GM23338 (cell line): ENCODE data around the gene MSL1. TPM values are rescaled to one million over a fixed set of nuclear protein-coding genes. Genes with fewer than 3 reads are reported as not detected.
A peak's percentile ranks its signal among the peaks of the same experiment; 100 is the strongest.

Experiments used
- ATAC-seq: fragments of 200-7000 bp; cut with Tn5 transposase; 3 replicates; pipeline ENCODE4 v1.9.1; 2020
- DNase-seq: peaks from one replicate; pipeline ENCODE4 v3.0.0-alpha.2; 2015; ENCODE audit warnings: low spot score
- H2AFZ ChIP-seq: fragments of 200-600 bp; sonication (generic); 2 replicates; pipeline ENCODE4 v1.8.0; 2016; ENCODE audit warnings: antibody characterized with exemption, mild to moderate bottlenecking, moderate library complexity
- H3F3A ChIP-seq: fragments of 200-600 bp; sonication (generic); replicated peaks from 2 replicates; pipeline ENCODE4 v1.8.0; 2017; ENCODE audit warnings: antibody characterized with exemption, mixed run types, low read depth
- H3K27ac ChIP-seq: fragments of 200-600 bp; sonication (generic); 2 replicates; pipeline ENCODE4 v1.6.1; 2016; ENCODE audit warnings: low read depth
- H3K27me3 ChIP-seq: fragments of 200-600 bp; sonication (generic); 2 replicates; pipeline ENCODE4 v1.8.0; 2016; ENCODE audit warnings: mild to moderate bottlenecking, mixed run types, moderate library complexity; ENCODE audit not compliant: insufficient read depth
- H3K36me3 ChIP-seq: fragments of 200-600 bp; sonication (generic); 2 replicates; pipeline ENCODE4 v1.8.0; 2016; ENCODE audit warnings: mild to moderate bottlenecking; ENCODE audit not compliant: insufficient read depth
- H3K4me1 ChIP-seq: fragments of 200-600 bp; sonication (generic); 2 replicates; pipeline ENCODE4 v1.8.0; 2016; ENCODE audit warnings: mild to moderate bottlenecking, moderate library complexity; ENCODE audit not compliant: insufficient read depth
- H3K4me2 ChIP-seq: fragments of 200-600 bp; sonication (generic); 2 replicates; pipeline ENCODE4 v1.7.1; 2017; ENCODE audit warnings: mixed run types
- H3K4me3 ChIP-seq: fragments of 200-600 bp; sonication (generic); 2 replicates; pipeline ENCODE4 v1.6.1; 2016; ENCODE audit warnings: mixed run types
- H3K79me2 ChIP-seq: fragments of 200-600 bp; sonication (generic); replicated peaks from 2 replicates; pipeline ENCODE4 v1.8.0; 2017; ENCODE audit warnings: mild to moderate bottlenecking; ENCODE audit not compliant: insufficient read depth
- H3K9me2 ChIP-seq: fragments of 200-600 bp; sonication (generic); 2 replicates; pipeline ENCODE4 v1.8.0; 2017; ENCODE audit not compliant: insufficient read depth
- H4K20me1 ChIP-seq: fragments of 200-600 bp; sonication (generic); replicated peaks from 2 replicates; pipeline ENCODE4 v1.8.0; 2017; ENCODE audit warnings: mild to moderate bottlenecking; ENCODE audit not compliant: insufficient read depth
- H3K27ac Mint-ChIP-seq: 2 replicates; pipeline ENCODE4 v1.8.0; 2020; ENCODE audit warnings: inconsistent platforms, mild to moderate bottlenecking, moderate library complexity, mixed read lengths
- H3K27me3 Mint-ChIP-seq: 3 replicates; pipeline ENCODE4 v1.8.0; 2022; ENCODE audit warnings: low read depth, mild to moderate bottlenecking, moderate library complexity, mixed read lengths, inconsistent platforms; ENCODE audit not compliant: insufficient read depth, poor library complexity
- H3K36me3 Mint-ChIP-seq: 3 replicates; pipeline ENCODE4 v1.8.0; 2021; ENCODE audit warnings: low read depth, mild to moderate bottlenecking, inconsistent platforms, moderate library complexity, mixed read lengths
- H3K4me1 Mint-ChIP-seq: 3 replicates; pipeline ENCODE4 v1.8.0; 2020; ENCODE audit warnings: mild to moderate bottlenecking, inconsistent platforms, mixed read lengths
- H3K4me3 Mint-ChIP-seq: 3 replicates; pipeline ENCODE4 v1.8.0; 2021; ENCODE audit warnings: moderate library complexity, mild to moderate bottlenecking, inconsistent platforms, mixed read lengths
- H3K9me3 Mint-ChIP-seq: 3 replicates; pipeline ENCODE4 v1.8.0; 2020; ENCODE audit warnings: moderate library complexity, mild to moderate bottlenecking, inconsistent platforms, mixed read lengths
- CREB1 ChIP-seq: fragments of 250-450 bp; sonication (Bioruptor Pico); IDR thresholded peaks from 2 replicates; pipeline ENCODE4 v1.5.0; 2020; ENCODE audit warnings: low read depth, mild to moderate bottlenecking, moderate library complexity
- POLR2AphosphoS5 ChIP-seq: IDR thresholded peaks from 2 replicates; pipeline ENCODE4 v1.6.1; 2016; ENCODE audit warnings: antibody characterized with exemption, low read depth
- ZNF114 ChIP-seq: fragments of 250-450 bp; sonication (Bioruptor Pico); IDR thresholded peaks from 2 replicates; pipeline ENCODE4 v1.5.0; 2020; ENCODE audit warnings: mild to moderate bottlenecking, moderate library complexity
- polyA plus RNA-seq: library from polyadenylated mRNA; unstranded; fragments of >200 nt; fragmentation: Nextera tagmentation; extraction: Ambion mirVana; gene quantifications from 2 replicates; pipeline ENCODE4 v1.2.1, GENCODE V29; 2016
- total RNA-seq: library from RNA; depleted of rRNA; stranded (reverse); fragments of >200 nt; shearing (Covaris generic); gene quantifications from 2 replicates; pipeline ENCODE4 v1.2.3, GENCODE V29; 2014
- TF ChIP-seq, protein P1 (sequence below): fragments of 250-450 bp; sonication (Bioruptor Pico); IDR thresholded peaks from 2 replicates; pipeline ENCODE4 v1.5.0; 2020; ENCODE audit warnings: mild to moderate bottlenecking, moderate library complexity
- TF ChIP-seq, protein P2 (sequence below): IDR thresholded peaks from one replicate; pipeline ENCODE4 v1.6.1; 2018; ENCODE audit warnings: antibody characterized with exemption; ENCODE audit not compliant: unreplicated experiment

Gene MSL1
- total and polyA plus RNA-seq, 2 experiments from 2014 or later = 16.2 to 56.5 TPM

DNA sequence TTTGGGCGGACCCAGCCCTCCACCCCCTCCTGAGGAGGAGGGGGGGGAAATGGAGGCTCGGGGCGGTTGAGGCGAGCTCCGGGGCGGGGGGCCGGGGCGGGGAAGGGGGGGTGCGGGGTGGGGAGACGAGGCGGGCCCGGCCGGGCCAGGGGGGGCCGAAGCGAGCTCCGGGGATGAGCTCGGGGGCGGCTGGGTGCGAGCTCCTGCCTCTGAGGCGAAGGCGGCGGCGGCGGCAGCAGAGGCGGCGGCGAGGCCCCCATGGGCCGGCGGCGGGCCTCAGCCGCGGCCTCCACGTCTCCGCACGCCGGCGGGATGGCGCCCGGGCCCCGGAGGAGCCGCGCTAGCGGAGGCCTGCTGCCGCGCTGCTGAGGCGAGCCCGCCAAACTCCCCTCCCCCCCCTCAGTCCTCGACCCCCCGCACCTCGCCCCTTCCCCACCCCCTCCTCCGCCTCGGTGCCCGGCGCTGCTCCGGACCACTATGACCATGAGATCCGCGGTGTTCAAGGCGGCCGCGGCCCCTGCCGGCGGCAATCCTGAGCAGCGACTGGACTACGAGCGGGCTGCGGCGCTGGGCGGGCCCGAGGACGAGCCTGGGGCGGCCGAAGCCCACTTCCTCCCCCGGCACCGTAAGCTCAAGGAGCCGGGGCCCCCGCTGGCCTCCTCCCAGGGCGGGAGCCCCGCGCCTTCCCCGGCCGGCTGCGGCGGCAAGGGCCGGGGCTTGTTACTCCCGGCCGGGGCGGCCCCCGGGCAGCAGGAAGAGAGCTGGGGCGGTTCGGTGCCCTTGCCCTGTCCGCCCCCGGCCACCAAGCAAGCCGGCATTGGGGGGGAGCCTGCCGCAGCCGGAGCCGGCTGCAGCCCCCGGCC lies 596 bp downstream of the MSL1 start:
- Histone ChIP-seq H3K27me3 (no peaks in the 10 kb centered on the region), H3K4me1 (peaks cover 22% of the 10 kb centered on the region), H3K9me2 (no peaks in the 10 kb centered on the region), H4K20me1 (peaks cover 29% of the 10 kb centered on the region), H3K4me3 (peak overlapping the region; percentile 98), H2AFZ (no peak overlapping the region), H3F3A (peaks cover 29% of the 10 kb centered on the region), H3K36me3 (peaks cover 15% of the 10 kb centered on the region), H3K27ac (peak overlapping the region; percentile 97), H3K79me2 (peaks cover 70% of the 10 kb centered on the region), H3K4me2 (peak overlapping the region; percentile 97)
- Mint-ChIP-seq H3K27ac (no peak overlapping the region), H3K36me3 (peaks cover 50% of the 10 kb centered on the region), H3K4me3 (peak overlapping the region; percentile 92; the same call in 2 of the 3 replicates), H3K4me1 (peaks cover 20% of the 10 kb centered on the region), H3K9me3 (no peaks in the 10 kb centered on the region; the same call in 2 of the 3 replicates), H3K27me3 (peaks cover 8% of the 10 kb centered on the region)
- DNase-seq (peak; percentile 68), ATAC-seq (peak; percentile 39)
- TF ChIP-seq POLR2AphosphoS5 (peak; percentile 30; the same call in 1 of the 2 replicates), ZNF114 (no peak), CREB1 (CRISPR knock-in tag) (no peak)
- TF ChIP-seq, protein P1, sequence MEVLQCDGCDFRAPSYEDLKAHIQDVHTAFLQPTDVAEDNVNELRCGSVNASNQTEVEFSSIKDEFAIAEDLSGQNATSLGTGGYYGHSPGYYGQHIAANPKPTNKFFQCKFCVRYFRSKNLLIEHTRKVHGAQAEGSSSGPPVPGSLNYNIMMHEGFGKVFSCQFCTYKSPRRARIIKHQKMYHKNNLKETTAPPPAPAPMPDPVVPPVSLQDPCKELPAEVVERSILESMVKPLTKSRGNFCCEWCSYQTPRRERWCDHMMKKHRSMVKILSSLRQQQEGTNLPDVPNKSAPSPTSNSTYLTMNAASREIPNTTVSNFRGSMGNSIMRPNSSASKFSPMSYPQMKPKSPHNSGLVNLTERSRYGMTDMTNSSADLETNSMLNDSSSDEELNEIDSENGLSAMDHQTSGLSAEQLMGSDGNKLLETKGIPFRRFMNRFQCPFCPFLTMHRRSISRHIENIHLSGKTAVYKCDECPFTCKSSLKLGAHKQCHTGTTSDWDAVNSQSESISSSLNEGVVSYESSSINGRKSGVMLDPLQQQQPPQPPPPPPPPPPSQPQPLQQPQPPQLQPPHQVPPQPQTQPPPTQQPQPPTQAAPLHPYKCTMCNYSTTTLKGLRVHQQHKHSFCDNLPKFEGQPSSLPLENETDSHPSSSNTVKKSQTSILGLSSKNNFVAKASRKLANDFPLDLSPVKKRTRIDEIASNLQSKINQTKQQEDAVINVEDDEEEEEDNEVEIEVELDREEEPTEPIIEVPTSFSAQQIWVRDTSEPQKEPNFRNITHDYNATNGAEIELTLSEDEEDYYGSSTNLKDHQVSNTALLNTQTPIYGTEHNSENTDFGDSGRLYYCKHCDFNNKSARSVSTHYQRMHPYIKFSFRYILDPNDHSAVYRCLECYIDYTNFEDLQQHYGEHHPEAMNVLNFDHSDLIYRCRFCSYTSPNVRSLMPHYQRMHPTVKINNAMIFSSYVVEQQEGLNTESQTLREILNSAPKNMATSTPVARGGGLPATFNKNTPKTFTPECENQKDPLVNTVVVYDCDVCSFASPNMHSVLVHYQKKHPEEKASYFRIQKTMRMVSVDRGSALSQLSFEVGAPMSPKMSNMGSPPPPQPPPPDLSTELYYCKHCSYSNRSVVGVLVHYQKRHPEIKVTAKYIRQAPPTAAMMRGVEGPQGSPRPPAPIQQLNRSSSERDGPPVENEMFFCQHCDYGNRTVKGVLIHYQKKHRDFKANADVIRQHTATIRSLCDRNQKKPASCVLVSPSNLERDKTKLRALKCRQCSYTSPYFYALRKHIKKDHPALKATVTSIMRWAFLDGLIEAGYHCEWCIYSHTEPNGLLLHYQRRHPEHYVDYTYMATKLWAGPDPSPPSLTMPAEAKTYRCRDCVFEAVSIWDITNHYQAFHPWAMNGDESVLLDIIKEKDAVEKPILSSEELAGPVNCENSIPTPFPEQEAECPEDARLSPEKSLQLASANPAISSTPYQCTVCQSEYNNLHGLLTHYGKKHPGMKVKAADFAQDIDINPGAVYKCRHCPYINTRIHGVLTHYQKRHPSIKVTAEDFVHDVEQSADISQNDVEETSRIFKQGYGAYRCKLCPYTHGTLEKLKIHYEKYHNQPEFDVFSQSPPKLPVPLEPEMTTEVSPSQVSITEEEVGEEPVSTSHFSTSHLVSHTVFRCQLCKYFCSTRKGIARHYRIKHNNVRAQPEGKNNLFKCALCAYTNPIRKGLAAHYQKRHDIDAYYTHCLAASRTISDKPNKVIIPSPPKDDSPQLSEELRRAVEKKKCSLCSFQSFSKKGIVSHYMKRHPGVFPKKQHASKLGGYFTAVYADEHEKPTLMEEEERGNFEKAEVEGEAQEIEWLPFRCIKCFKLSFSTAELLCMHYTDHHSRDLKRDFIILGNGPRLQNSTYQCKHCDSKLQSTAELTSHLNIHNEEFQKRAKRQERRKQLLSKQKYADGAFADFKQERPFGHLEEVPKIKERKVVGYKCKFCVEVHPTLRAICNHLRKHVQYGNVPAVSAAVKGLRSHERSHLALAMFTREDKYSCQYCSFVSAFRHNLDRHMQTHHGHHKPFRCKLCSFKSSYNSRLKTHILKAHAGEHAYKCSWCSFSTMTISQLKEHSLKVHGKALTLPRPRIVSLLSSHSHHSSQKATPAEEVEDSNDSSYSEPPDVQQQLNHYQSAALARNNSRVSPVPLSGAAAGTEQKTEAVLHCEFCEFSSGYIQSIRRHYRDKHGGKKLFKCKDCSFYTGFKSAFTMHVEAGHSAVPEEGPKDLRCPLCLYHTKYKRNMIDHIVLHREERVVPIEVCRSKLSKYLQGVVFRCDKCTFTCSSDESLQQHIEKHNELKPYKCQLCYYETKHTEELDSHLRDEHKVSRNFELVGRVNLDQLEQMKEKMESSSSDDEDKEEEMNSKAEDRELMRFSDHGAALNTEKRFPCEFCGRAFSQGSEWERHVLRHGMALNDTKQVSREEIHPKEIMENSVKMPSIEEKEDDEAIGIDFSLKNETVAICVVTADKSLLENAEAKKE (CRISPR knock-in tag) = no peak
- TF ChIP-seq, protein P2, sequence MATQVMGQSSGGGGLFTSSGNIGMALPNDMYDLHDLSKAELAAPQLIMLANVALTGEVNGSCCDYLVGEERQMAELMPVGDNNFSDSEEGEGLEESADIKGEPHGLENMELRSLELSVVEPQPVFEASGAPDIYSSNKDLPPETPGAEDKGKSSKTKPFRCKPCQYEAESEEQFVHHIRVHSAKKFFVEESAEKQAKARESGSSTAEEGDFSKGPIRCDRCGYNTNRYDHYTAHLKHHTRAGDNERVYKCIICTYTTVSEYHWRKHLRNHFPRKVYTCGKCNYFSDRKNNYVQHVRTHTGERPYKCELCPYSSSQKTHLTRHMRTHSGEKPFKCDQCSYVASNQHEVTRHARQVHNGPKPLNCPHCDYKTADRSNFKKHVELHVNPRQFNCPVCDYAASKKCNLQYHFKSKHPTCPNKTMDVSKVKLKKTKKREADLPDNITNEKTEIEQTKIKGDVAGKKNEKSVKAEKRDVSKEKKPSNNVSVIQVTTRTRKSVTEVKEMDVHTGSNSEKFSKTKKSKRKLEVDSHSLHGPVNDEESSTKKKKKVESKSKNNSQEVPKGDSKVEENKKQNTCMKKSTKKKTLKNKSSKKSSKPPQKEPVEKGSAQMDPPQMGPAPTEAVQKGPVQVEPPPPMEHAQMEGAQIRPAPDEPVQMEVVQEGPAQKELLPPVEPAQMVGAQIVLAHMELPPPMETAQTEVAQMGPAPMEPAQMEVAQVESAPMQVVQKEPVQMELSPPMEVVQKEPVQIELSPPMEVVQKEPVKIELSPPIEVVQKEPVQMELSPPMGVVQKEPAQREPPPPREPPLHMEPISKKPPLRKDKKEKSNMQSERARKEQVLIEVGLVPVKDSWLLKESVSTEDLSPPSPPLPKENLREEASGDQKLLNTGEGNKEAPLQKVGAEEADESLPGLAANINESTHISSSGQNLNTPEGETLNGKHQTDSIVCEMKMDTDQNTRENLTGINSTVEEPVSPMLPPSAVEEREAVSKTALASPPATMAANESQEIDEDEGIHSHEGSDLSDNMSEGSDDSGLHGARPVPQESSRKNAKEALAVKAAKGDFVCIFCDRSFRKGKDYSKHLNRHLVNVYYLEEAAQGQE = no peak
